ENCODE data around the gene LPCAT1. TPM values are rescaled to one million over a fixed set of nuclear protein-coding genes. Genes with fewer than 3 reads are reported as not detected.

LPCAT1 gene
- total RNA-seq, 1 donor from 2014 or later, result 45.7 TPM

- DNase-seq (ENCODE audit: low spot score), result peak; percentile 30
These were observed 18.1 kb upstream of the LPCAT1 start for GRCh38 chr5:1541702-1542400.

- peak; percentile 60 for DNase-seq (ENCODE audit: low spot score)
These were observed 17.3 kb upstream of the LPCAT1 start for GRCh38 chr5:1540831-1541701.

GRCh38 chr5:1540166-1540565 is 16.4 kb upstream of the LPCAT1 start:
- peak; percentile 78 for DNase-seq (ENCODE audit: low spot score)

GRCh38 chr5:1539393-1540161 is 15.8 kb upstream of the LPCAT1 start:
- peak; percentile 45 for DNase-seq (ENCODE audit: low spot score)

GRCh38 chr5:1538741-1539392 is 15.1 kb upstream of the LPCAT1 start:
- peak; percentile 16 for DNase-seq (ENCODE audit: low spot score)

GRCh38 chr5:1538276-1538675 is 14.5 kb upstream of the LPCAT1 start:
- DNase-seq (ENCODE audit: low spot score), result peak; percentile 77

GRCh38 chr5:1537603-1538154 is 13.9 kb upstream of the LPCAT1 start:
- DNase-seq (ENCODE audit: low spot score), result peak; percentile 60

GRCh38 chr5:1536871-1537602 is 13.3 kb upstream of the LPCAT1 start:
- peak; percentile 20 for DNase-seq (ENCODE audit: low spot score)

GRCh38 chr5:1536322-1536845 is 12.6 kb upstream of the LPCAT1 start:
- peak; percentile 86 for DNase-seq (ENCODE audit: low spot score)

- DNase-seq (ENCODE audit: low spot score), result no peak
These were observed 11.9 kb upstream of the LPCAT1 start for GRCh38 chr5:1535646-1536045.

GRCh38 chr5:1532384-1532783 is 8.6 kb upstream of the LPCAT1 start:
- DNase-seq (ENCODE audit: low spot score), result no peak

GRCh38 chr5:1529498-1529897 is 5.7 kb upstream of the LPCAT1 start:
- no peak for DNase-seq (ENCODE audit: low spot score)

- peak; percentile 35 for DNase-seq (ENCODE audit: low spot score)
These were observed 3.9 kb upstream of the LPCAT1 start for GRCh38 chr5:1527533-1528205.

- DNase-seq (ENCODE audit: low spot score), result peak; percentile 83
These were observed 2.9 kb upstream of the LPCAT1 start for GRCh38 chr5:1526681-1527131.

- DNase-seq (ENCODE audit: low spot score), result peak; percentile 71
These were observed 2.5 kb upstream of the LPCAT1 start for GRCh38 chr5:1526190-1526631.

- DNase-seq (ENCODE audit: low spot score), result peak; percentile 30
These were observed 1.9 kb upstream of the LPCAT1 start for GRCh38 chr5:1525624-1526189.

- DNase-seq (ENCODE audit: low spot score), result peak; percentile 88
These were observed 1.3 kb upstream of the LPCAT1 start for GRCh38 chr5:1524799-1525623.

GRCh38 chr5:1524481-1524798 is 680 bp upstream of the LPCAT1 start:
- no peak for DNase-seq (ENCODE audit: low spot score)

Data from mesenteric fat pad (tissue), 1 donor.